ENCODE data around the gene PROKR2.

GRCh38 chr20:5290596-5290995, 26.2 kb downstream of the PROKR2 start:
- TF ChIP-seq CTCF (IDR thresholded peaks at IDR 0.05; ENCODE audit: low read depth, low read length) (no peak), EZH2phosphoT487 (IDR thresholded peaks at IDR 0.05; ENCODE audit: low read depth) (no peak)

All from OCI-LY3 (cell line).